ENCODE measurements around the gene GRB14. TPM values are rescaled to one million over a fixed set of nuclear protein-coding genes. Genes with fewer than 3 reads are reported as not detected.

The GRB14 gene
- total RNA-seq, 2 donors from 2014 or later = 0.14 to 29.9 TPM

DNA sequence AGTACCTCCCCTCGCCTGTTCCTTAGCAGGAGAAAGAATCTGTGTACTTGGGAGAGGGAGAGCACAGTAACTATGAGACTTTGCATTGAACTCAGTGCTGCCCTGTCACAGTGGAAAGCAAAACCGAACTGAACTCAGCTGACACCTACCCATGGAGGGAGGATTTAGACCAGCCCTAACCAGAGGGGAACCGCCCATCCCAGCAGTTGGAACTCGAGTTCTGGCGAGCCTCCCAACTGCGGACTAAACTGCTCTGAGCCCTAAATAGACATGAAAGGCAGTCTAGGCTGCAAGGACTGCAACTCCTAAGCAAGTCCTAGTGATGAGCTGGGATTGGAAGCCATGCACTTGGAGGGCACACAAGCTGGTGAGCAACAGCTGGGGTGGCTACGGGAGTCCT, 110.4 kb downstream of the GRB14 start:
- H3K4me1 ChIP-seq (replicated peaks) = no peaks in the 10 kb centered on the region
- DNase-seq (ENCODE audit: low spot score) = no peak
- no peak overlapping the region for H3K4me3 ChIP-seq
- TF ChIP-seq POLR2A (IDR thresholded peaks at IDR 0.05) (no peak), POLR2AphosphoS5 (IDR thresholded peaks at IDR 0.05) (no peak), CTCF (IDR thresholded peaks at IDR 0.05) (no peak)
- H3K9me3 ChIP-seq = no peaks in the 10 kb centered on the region
- intact Hi-C loops (cut with DNase I) = no loop called here
- WGBS = 83% methylated on average over 7 of the region's 7 CpGs
- H3K27ac ChIP-seq = no peak overlapping the region
- H3K36me3 ChIP-seq = no peaks in the 10 kb centered on the region
- H3K27me3 ChIP-seq (replicated peaks; ENCODE audit: insufficient read depth) = no peaks in the 10 kb centered on the region

DNA sequence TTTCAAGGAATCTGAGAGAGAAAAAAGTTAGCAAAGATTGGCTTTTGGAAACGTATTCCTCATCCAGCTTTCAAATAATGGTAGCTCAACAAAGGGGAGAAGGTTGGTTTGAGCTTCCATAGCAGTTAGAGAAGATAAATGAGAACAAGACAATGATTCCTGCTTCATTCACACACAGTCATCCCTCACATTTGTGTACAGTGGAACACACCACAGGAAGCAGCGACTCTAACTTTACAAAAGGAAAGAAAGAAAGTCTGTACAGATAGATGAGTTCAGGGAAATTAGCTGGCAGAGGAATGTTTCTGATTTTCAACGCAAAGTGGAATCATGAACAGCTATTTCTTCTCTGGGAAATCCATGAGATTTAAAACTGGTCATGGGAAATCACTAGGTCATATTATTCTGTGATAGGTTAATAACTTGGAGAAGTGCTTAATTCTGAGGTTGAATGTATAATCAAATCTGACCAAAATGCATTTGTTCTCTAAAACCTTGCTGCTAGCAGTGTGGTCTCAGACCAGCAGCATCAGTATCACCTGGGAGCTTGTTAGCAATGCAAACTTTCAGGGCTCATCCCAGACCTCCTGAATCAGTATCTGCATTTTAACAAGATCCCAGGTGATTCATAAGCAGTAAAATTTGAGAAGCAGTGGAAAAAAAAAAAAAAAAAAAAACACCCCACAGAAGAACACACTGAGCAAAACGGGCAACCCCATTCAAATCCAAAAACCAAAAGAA, 112.0 kb downstream of the GRB14 start:
- no peak for TF ChIP-seq CTCF (IDR thresholded peaks at IDR 0.05)
- TF ChIP-seq POLR2A (IDR thresholded peaks at IDR 0.05) = no peak
- TF ChIP-seq POLR2AphosphoS5 (IDR thresholded peaks at IDR 0.05) = no peak
- intact Hi-C loops (cut with DNase I) = no loop called here
- no peak for DNase-seq (ENCODE audit: low spot score)
- Histone ChIP-seq H3K27ac (no peak overlapping the region), H3K27me3 (replicated peaks; ENCODE audit: insufficient read depth) (no peaks in the 10 kb centered on the region), H3K36me3 (no peaks in the 10 kb centered on the region), H3K9me3 (no peaks in the 10 kb centered on the region), H3K4me1 (replicated peaks) (no peaks in the 10 kb centered on the region), H3K4me3 (no peak overlapping the region)
- 66% methylated on average over 4 of the region's 4 CpGs for WGBS

DNA sequence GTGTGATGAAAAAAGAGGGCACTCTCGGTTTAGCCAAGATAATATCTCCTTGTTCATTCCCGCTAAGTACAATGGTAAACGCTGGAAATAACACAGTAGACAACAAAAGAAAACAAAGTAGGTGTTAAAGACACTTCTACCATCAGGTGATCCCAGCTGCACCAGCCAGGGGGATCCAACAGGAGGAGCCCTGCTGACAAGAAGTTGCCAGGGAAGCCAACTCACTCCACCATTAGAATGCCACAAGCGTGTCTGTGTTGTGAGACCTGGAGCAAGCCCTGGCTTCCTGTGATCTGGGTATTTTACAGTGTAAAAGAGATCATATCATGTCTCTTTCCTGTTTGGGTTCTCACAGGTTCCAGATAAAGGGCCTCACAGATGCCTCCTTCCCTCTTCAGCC, 117.0 kb downstream of the GRB14 start:
- no peaks in the 10 kb centered on the region for H3K9me3 ChIP-seq
- H3K4me1 ChIP-seq (replicated peaks) = no peaks in the 10 kb centered on the region
- no peak for DNase-seq (ENCODE audit: low spot score)
- H3K4me3 ChIP-seq = no peak overlapping the region
- intact Hi-C loops (cut with DNase I) = no loop called here
- no peak overlapping the region for H3K27ac ChIP-seq
- no peak for TF ChIP-seq POLR2AphosphoS5 (IDR thresholded peaks at IDR 0.05)
- no peak for TF ChIP-seq POLR2A (IDR thresholded peaks at IDR 0.05)
- no peak for TF ChIP-seq CTCF (IDR thresholded peaks at IDR 0.05)
- 74% methylated on average over 4 of the region's 4 CpGs for WGBS
- H3K36me3 ChIP-seq = no peaks in the 10 kb centered on the region
- no peaks in the 10 kb centered on the region for H3K27me3 ChIP-seq (replicated peaks; ENCODE audit: insufficient read depth)

GRCh38 chr2:164498836-164499235, 122.4 kb downstream of the GRB14 start:
- WGBS = 70% methylated on average over 2 of the region's 2 CpGs
- Histone ChIP-seq H3K36me3 (no peaks in the 10 kb centered on the region), H3K9me3 (no peaks in the 10 kb centered on the region), H3K4me3 (no peak overlapping the region), H3K27me3 (replicated peaks; ENCODE audit: insufficient read depth) (no peaks in the 10 kb centered on the region), H3K4me1 (replicated peaks) (no peaks in the 10 kb centered on the region), H3K27ac (no peak overlapping the region)
- DNase-seq (ENCODE audit: low spot score) = no peak
- intact Hi-C loops (cut with DNase I) = no loop called here
- no peak for TF ChIP-seq CTCF (IDR thresholded peaks at IDR 0.05)
- TF ChIP-seq POLR2A (IDR thresholded peaks at IDR 0.05) = no peak
- no peak for TF ChIP-seq POLR2AphosphoS5 (IDR thresholded peaks at IDR 0.05)

DNA sequence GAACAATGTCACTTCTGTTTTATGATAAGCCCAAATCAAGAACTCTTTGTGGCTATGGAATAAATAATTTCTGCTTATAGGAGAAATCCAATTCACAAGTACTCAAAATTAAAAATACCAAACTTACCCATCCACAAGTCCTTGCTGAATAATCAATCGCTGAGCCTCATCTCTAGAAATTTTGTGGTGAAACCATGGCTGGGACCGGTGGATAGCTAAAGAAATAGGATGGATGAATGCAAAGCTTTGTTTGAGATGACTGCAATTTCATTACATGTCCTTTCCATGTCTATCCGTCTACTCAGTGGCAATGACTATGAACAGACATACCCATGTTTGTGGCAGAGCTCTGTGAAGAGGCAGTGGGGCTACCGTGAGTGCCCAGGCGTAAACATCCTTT, 124.4 kb downstream of the GRB14 start:
- H3K4me1 ChIP-seq (replicated peaks) = no peaks in the 10 kb centered on the region
- no peaks in the 10 kb centered on the region for H3K27me3 ChIP-seq (replicated peaks; ENCODE audit: insufficient read depth)
- WGBS = 94% methylated on average over 5 of the region's 5 CpGs
- H3K9me3 ChIP-seq = no peaks in the 10 kb centered on the region
- intact Hi-C loops (cut with DNase I) = no loop called here
- H3K27ac ChIP-seq = no peak overlapping the region
- TF ChIP-seq POLR2AphosphoS5 (IDR thresholded peaks at IDR 0.05) = no peak
- no peak for TF ChIP-seq POLR2A (IDR thresholded peaks at IDR 0.05)
- TF ChIP-seq CTCF (IDR thresholded peaks at IDR 0.05) = no peak
- H3K36me3 ChIP-seq = no peaks in the 10 kb centered on the region
- DNase-seq (ENCODE audit: low spot score) = no peak
- no peak overlapping the region for H3K4me3 ChIP-seq

Measured in prostate gland (tissue), 2 donors.